ENCODE results near the gene ZFR2.

DNA sequence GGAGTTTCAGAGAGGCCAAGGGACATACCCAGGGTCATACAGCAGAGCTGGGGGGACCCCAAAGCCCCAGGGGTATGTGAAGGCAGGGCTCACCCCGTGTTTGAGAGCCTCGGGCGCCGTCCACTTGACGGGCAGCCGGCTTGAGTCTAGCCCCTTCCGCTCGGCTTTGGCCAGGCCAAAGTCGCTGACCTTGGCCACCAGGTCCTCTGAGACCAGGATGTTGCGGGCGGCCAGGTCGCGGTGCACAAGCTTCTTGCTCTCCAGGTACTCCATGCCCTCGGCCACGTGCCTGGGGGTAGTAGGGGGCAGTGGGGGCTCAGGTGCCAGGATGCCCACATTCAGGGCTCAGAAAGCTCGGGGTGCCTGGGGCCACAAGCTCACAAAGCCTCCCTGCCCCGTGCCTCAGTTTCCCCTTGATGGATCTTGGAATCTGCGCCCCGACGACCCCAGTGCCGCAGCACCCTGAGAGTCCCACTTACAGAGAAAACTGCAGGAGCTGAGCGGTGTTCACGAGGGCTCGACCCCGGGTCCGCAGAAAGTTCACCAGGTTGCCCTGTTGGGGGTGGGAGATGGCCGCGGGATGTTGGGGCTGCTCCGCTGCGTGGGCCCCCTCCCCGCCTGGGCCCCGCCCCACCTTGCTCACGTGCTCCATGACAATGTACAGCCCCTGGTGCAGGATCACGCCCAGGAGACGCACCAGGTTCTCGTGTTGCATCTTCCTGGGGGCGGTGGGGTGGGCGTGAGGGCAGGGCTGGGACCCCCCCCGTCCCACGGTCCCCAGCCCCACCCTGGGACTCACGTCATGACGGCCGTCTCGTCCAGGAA is 89.7 kb downstream of the ZFR2 start:
- TF ChIP-seq, protein P1, sequence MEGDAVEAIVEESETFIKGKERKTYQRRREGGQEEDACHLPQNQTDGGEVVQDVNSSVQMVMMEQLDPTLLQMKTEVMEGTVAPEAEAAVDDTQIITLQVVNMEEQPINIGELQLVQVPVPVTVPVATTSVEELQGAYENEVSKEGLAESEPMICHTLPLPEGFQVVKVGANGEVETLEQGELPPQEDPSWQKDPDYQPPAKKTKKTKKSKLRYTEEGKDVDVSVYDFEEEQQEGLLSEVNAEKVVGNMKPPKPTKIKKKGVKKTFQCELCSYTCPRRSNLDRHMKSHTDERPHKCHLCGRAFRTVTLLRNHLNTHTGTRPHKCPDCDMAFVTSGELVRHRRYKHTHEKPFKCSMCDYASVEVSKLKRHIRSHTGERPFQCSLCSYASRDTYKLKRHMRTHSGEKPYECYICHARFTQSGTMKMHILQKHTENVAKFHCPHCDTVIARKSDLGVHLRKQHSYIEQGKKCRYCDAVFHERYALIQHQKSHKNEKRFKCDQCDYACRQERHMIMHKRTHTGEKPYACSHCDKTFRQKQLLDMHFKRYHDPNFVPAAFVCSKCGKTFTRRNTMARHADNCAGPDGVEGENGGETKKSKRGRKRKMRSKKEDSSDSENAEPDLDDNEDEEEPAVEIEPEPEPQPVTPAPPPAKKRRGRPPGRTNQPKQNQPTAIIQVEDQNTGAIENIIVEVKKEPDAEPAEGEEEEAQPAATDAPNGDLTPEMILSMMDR (IDR thresholded peaks at IDR 0.05), result no peak
- TF ChIP-seq POLR2A (IDR thresholded peaks at IDR 0.05), result no peak

Data from lower leg skin (tissue), 3 donors.